GM19035 (cell line): ENCODE results near the gene SLC43A1.

Source experiments
- ATAC-seq: cut with Tn5 transposase; IDR thresholded peaks from one replicate; pipeline ENCODE4 v1.9.1; 2021; ENCODE audit not compliant: unreplicated experiment

The SLC43A1 gene

DNA sequence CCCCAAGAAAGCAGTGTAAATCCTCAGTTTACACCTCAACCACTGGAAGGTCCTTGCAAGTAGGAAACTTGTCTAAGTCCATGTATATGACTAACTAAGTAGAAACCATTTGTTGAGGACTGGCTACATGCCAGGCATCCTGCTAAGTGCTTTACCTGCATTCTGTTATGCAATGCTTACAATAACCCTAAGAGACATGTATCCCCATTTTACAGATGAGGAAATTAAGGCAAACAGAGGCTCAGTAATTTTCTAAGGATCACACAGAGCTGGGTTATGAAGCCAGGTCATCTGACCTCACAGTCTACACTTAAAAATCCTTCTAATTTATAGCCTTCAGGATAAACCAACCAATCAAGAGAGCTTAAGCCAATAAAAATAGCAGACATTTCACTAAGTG, 13.5 kb upstream of the SLC43A1 start:
- no peak for ATAC-seq

DNA sequence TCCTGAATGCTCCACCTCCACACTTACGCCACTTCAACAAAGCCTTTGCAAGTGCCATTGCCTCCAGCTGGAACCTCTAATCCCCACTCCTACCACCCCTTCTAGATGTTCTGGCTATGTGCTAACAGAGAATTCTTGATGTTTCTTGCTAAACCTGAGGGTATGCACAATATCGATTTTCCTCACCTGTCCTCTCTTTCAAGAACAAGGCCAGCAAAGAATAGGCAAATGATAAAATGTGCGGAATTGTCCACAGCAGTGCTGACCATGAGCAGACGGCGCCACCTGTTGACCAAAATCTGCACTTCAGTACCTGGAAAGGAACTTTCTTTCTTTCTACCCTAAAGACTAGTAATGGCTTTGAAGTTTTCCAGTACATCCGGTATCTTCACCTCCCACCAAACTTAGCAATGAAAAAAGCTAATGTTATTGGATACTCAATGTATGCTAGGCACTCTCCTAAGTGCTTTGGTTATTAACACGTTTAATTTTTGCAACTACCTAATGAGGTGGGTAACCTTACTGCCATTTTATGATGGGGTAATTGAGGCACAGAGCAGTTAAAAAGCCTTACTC, 11.6 kb upstream of the SLC43A1 start:
- no peak for ATAC-seq

DNA sequence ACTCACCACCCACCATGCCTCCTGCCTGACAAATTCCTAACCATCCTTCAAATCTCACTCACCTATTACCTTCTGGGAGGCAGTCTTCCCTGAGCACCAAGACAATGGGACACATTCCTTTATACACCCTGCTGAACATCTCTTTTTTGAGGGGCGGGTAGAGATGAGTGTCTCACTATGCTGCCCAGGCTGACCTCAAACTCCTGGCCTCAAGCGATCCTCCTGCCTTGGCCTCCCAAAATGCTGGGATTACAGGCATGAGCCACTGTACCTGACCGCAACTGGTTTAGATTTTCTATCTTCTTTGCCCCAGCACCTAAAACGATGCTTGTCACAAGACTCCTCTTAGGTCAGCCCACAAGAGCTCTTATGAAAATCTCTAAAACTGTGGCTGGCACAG, 7.9 kb upstream of the SLC43A1 start:
- no peak for ATAC-seq

DNA sequence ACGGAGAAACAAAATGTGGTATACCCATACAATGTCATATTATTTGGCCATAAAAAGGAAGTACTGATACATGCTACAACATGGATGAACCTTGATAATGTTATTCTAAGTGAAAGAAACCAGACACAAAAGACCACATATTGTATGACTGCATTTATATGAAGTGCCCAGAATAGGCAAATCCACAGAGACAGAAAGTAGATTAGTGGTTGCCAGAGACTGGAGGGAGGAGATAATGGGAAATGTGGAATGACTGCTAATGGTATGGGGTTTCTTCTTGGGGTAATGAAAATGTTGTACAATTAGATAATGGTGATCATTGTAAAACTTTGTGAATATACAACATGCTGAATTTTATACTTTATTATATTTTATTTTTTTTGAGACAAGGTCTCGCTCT, 5.6 kb upstream of the SLC43A1 start:
- ATAC-seq: no peak

DNA sequence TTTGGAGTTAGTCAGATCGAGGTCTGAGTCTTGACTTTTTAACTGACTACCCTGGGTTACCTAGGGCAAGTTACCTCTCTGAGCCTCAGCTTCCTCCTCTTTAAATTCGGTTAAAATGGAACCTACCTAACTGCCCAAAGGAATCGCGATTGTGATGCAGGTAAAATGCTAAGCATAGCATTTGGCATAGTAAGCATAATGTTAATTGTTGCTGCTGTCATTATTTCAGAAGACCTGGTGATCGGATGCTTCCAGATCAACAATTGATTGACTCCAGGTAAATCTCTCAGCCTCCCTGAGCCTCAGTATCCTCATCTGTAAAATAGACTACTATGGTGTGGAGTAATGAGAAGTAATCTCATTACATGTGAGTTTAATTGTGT, 550 bp upstream of the SLC43A1 start:
- ATAC-seq: no peak

DNA sequence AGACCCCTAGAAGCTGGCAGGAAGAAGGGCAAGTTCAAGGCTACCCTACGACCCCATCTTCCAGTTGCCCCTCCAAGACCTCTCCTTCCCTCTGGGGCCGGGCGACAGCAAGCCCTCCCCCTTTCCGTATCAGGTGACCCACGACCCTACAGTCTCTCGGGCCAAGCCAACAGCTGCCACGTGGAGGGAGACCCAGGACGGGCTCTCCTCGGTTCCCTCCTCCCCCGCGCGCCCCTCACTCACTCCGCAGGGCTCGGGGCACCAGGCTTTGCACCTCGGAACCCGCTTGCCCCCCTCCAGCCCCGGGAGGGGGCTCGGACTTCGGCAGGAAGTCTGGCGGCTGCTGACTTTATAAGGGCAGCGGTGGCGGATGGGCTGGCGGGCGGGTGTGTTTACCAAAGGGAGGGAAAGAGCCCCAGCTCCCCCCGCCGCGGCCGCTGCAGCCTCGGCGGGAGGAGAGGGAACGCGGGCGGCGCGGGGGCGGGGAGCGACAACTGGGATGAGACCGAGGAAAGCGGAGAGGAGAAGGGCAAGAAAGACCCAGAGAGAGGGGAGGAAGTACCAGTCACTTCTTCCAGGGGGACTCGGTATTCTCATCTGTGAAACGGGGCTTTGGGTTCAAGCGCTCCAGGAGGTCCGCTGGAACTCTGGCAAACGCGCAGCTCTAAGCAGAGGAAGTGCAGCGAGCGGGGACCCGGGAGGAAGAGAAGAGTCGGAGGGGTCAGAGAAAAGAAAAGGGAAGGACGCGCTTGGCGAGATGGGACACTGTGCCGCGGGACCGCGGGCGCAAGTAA, 767 bp downstream of the SLC43A1 start:
- ATAC-seq: peak; percentile 51

DNA sequence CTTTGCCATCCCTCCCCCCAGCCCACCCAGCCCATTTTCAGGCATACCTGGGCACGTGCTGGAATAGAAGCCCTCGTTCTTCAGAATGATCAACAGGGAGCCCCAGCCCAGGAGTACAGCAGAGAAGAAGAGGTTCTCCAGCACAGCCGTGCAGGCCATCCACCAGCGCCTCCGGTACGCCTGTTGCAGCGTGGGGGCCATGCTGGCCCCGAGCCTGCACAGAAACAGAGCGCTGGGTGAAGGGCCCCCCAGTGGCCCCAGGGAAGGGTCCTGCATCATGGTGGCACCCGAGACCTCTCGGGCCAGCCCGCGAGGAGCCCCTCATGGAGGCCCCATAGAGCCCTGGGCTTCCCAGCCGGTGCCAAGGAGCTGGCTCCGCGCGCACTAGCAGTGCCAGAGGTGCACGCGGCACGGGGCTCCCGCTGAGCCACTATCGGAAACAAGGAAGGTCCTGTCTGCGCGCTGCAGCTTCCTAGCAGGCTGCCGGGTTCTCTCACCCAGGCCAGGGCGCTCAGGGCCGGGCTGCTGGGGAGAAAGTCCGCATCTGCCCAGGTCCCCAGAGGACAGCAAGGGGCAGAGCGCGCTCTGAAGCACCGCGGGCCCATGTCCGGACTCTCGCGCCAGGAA, 1.5 kb downstream of the SLC43A1 start:
- ATAC-seq: peak; percentile 42

DNA sequence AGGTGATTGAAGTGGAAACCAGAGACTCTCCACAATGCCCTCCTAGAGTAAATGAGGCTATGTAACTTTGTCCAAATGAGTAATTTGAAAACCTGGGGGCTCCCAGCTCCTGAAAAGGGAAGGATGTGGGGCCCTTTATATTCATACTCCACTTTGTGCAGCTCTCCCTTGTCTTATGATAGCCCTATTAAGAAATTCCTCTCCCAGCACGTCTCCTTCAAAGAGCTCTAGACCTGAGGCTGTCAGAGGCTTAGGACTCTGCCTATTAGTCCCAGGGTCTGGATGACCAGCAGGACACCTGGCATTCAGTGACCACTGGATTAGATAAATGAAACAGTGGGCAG, 2.1 kb downstream of the SLC43A1 start:
- no peak for ATAC-seq

DNA sequence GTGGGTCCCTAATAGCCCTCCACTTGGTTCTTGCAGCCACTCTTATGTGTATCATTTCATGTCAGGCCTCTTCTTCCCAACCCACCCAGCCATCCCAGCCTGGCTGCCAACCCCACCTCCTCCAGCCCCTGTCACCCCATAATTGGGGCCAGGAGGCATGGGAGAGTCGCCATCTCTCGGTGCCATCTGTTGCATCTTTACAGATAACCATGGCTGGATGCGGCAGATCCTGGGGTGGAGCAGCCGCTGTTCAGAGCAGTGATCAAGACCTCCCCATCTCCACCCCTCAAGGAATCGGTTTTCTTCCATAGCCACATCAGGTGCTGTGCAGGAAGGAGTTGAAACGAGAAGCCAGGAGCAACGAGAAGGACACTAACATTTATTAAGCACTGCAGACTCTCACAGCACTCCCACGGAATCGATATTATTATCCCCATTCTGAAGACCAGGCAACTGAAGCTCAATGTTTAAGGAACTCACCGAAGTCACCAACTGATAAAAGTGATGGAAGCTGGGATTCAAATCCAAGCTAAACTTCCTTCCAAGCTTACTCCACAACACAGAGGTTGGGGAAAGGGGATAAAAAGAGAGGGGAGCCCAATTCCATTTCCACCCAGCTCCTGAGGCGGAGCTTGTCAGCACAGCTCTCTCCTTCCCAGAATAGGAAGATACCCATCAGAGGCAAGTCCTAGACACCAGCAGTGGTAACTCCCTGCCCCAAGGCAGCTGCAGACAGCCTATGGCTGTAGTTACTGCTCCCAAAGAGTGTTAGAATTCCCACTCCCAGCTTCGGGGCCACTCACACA, 2.7 kb downstream of the SLC43A1 start:
- ATAC-seq: no peak

DNA sequence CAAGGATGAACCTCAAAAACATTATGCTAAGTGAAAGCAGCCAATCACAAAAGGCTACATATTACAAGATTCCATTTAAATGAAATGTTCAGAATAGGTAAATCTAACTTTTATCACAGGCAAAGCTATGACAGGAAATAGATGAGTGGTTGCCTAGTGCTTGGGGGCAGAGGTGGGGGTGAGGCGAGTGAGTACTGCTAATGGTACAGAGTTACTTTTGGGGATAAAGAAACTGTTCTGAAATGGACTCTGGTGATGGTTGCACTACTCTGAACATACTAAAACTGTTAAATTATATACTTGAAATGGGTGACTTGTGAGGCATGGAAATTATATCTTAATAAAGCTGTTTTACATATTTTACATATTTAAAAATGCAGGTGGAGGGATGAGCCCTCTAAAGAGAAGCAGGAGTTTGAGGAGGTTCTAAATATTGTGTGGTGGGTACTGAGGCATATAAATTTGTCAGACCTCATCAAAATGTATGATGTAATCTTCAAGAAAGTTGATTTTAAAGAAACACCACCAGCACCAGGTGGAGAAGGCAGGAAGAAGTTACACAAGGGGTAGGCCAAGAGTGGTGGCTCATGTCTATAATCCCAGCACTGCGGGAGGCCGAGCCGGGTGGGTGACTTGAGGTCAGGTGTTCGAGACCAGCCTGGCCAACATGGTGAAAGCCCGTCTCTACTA, 3.6 kb downstream of the SLC43A1 start:
- ATAC-seq: no peak

DNA sequence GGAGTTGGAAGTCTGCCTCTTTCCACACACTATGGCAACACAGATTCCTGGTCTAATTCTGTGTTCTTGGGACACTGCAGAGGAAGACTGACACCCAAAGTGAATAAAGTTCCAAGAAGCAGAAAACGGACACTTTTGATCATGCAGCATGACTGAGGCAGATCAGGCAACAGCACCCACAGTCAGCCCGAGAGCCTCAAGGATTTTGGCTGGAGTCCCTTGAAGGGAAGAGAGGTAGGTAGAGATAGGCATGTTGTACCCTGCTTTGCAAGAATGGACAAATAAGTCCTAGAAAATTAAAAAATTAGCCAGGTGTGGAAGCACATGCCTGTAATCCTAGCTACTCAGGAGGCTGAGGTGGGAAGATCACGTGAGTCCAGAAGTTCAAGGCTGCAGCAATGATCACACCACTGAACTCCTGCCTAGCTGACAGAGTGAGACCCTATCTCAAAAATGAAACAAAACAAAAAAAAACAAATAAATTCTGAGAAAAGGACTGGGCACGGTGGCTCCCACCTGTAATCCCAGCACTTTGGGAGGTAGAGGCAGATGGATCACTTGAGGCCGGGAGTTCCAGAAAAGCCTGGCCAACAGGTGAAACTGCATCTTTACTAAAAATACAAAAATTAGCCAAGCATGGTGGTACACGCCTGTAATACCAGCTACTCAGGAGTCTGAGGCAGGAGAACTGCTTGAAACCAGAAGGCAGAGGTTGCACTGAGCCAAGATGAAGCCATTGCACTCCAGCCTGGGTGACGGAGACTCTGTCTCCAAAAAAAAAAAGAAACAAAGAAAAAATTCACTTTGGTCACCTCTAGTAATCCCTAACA, 6.9 kb downstream of the SLC43A1 start:
- no peak for ATAC-seq

DNA sequence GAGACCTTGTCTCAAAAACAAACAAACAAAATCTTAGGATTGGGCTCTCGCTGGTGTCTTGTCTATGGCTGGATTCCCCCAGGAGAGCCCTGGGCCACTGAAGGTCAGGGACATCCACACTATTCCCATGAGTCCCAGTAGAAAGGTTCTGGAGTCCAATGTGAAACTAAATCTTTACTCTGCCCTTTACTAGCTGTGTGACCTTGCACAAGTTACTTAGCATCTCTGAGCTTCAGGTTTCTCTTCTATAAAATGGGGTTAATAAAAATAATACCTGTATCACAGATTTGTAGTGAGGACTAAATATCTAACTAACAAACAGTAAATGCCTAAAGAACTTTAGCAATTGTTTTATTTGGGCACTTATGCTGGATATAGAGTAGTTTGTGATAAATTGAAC, 9.0 kb downstream of the SLC43A1 start:
- ATAC-seq: no peak

DNA sequence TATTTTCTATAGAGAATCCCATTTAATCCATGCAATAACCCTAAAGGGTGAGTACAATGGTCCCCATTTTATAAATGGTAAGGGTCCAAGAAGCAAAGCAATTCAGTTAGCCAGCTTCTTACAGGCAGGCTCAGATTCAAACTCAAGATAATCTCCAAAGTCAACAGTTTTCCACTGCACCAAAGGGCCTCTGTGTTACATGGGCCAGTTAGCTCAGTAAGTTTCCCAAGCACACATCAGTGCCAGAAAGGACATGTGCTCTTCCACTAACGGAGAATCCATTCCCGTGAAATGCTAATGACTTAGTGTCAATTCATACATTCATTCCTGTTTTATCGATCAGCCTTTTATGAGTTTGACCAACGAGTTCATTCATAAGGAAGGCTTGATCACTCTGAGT, 11.0 kb downstream of the SLC43A1 start:
- no peak for ATAC-seq

DNA sequence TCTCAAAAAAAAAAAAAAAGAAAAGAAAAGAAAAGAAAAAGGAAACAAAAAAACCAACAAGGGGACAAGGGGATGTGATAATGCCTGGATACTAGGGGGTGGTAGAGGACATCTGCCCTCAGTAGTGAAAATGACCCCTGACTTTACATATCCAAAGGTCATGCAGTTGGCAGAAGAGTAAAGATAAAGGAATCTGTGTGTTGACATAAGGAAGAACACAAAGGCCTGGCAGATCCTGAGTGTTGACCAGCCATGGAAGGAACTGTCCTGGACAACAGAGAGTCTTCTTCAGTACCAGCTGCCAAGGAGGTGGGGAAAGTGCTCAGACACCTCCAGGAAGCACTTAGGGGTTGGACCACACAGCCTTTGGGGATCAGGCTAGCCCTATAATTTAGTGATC, 12.6 kb downstream of the SLC43A1 start:
- no peak for ATAC-seq

DNA sequence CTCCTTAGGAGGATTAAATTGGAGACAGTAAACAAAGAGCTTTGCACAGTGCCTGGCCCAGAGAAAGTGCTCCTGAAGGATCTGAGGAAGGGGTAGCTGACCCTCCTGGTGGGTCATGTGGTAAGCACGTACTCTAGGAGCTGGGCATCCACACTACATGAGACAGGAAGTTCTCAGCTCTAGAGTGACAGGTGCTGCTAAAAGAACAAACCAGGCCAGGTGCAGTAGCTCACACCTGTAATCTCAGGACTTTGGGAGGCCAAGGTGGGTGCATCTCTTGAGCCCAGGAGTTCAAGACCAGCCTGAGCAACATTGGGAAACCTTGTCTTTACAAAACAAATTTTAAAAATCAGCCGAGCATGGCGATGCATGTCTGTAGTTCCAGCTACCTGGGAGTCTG, 13.1 kb downstream of the SLC43A1 start:
- ATAC-seq: no peak

DNA sequence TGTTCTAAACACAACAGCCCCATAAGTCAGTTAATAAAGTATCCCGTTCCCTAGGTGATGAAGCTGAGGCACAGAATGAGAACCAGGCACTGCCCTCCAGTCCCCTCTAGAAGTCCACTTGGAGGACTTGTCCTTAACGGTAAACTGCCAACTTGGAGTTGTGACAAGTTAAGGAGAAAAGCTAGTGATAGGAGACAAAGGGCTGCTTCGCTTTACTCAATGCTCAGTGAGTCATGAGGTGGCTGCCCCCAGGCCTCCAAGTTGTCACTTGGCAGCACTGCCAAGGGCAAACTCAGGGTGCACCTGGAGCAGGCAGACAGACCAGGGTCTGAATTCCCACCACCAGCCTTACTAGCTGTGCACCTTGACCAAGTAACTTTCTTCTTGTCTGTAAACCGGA, 13.5 kb downstream of the SLC43A1 start:
- no peak for ATAC-seq

DNA sequence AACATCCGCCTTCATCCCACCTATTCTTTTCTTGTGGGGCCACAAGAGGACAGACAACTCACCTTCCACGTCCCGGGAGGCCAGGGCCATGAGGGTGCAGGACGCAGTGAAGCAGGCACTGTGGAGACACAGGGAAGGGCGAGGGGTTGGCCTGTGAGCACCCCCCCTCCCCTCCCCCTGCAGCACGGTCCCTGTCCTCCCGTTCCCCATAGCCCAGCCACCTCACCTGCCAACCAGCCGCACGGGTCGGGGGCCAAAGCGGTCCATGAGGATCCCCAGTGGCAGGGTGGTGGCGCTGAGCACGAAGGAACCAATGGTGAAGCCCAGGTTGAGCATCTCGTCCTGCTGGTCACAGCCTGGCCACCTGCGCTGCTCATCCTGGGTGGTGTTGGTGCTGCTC, 14.6 kb downstream of the SLC43A1 start:
- ATAC-seq: no peak

DNA sequence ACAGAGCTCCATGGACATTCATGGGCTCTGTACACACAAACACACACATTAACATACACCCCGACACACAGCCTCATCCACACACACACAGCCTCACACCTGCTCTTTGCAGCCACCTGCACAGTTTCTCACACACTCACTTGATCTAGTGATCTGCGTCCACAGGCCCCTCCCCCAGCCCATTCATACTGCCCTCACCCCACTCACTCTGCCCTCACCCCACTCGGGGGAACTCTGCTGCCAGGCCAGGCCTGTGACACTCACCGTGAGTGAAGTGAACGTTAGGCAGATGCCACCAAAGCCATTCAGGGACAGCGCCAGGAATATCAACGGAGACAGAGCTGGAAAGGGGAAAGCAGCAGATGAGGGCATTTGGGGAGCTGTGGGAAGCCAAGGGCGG, 15.0 kb downstream of the SLC43A1 start:
- no peak for ATAC-seq

DNA sequence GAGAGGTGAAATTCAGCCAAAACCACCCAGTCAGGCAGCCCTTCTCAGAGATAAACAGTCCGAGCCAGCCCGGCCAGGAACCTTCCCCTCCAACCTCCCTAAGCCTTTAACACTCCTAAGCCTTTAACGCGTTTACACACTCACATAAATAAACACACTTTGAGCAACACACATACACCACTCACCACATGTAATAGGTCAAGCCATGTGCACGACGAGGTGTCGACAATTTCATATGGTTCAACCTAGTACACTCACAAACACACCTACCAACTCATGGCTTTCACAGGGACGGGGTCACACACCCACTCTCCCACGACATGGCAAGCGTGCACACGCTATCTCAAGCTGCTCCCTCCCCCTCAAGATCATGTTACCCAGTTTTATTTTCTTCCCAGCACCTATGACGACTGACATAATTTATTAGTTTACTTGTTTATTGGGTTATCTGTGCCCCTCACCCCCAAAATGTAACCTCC, 15.5 kb downstream of the SLC43A1 start:
- no peak for ATAC-seq

DNA sequence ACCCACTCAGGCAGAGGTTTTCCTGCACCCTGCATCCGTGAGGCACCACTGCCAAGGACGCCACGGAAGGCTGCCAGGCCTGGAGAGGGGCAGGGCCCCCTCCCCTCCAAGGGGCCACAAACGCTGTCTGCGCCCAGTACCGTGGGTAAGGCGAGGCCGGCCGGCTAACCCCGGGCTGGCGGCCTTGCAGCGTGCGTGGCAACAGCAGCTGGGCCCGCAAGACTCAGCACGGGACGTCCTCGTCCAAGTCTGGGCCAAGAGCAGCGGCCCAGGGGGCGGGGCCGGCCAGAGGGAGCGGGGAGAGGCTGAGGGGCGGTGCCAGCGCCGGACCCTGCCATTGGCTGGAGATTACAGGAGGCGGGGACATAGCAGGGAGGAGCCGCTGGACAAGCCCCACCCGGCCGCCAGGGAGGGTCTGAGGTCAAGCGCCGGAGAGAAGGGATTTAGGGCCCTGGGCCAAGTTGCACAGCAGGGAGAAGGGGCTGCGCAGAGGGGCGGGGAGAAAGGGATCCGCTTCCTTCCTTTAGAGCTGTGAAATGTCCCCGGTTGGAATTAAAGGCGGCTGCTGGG, 16.0 kb downstream of the SLC43A1 start:
- peak; percentile 98 for ATAC-seq
